GM12874 (cell line): ENCODE measurements around the gene RFT1.
A peak's percentile ranks its signal among the peaks of the same experiment; 100 is the strongest.

Experiments
- CTCF ChIP-seq: IDR thresholded peaks from 2 replicates; pipeline ENCODE4 v1.5.1; 2011; ENCODE audit warnings: low read depth, mild to moderate bottlenecking, control low read depth, low read length, moderate library complexity; ENCODE audit not compliant: insufficient read depth

RFT1 gene

GRCh38 chr3:53114412-53115074 lies 15.7 kb downstream of the RFT1 start:
- TF ChIP-seq CTCF = no peak

GRCh38 chr3:53114011-53114400 lies 16.2 kb downstream of the RFT1 start:
- TF ChIP-seq CTCF = peak; percentile 89

DNA sequence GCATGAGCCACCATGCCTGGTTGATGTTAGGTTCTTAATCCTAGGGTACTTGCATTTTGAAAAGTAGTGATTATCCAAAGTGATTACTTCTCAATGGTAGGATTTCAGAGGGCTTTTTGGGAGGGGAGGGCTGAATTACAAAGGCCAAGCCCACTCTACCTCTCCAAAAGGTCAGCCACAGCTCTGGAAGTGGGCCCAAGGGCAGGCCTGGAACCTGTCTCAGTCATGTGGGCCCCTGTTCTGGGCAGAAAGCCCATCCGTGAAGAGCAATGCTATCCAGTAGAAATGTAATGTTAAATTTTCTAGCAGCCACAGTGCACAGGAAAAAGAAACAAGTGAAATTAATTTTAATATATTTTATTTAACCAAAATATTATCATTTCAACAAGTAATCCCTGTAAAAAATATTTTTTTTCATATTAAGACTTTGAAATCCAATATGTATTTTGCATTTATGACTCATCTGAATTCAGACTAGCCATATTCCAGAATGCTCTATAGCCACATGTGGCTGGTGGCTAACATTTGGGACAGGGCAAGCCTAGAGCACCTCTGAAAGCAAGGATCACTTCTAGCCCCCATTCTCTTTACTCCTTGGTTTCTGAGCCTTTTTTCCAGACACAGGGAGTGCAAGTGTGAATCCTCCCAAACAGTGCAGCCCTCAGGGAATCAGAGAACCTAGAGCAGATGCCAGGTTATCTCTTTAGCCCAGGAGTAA lies 16.8 kb downstream of the RFT1 start:
- no peak for TF ChIP-seq CTCF

DNA sequence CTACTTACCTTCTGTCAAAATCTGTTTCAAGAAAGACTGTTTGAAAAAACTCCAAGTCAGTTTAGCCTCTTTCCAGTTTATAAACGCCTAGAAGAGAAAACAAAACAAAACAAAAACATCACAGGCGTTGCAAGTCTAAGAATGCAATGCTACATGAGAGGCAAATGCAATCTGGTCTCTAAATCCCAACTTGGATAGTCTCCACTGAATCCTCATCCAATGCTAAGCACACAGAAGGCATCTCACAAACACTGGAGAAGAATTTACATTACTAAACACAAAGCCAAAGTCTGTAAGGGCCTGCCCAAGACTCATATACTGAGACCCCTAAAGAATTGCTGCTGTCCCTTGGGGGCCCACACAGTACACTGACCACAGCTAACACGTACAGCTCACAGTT lies 18.4 kb downstream of the RFT1 start:
- no peak for TF ChIP-seq CTCF

DNA sequence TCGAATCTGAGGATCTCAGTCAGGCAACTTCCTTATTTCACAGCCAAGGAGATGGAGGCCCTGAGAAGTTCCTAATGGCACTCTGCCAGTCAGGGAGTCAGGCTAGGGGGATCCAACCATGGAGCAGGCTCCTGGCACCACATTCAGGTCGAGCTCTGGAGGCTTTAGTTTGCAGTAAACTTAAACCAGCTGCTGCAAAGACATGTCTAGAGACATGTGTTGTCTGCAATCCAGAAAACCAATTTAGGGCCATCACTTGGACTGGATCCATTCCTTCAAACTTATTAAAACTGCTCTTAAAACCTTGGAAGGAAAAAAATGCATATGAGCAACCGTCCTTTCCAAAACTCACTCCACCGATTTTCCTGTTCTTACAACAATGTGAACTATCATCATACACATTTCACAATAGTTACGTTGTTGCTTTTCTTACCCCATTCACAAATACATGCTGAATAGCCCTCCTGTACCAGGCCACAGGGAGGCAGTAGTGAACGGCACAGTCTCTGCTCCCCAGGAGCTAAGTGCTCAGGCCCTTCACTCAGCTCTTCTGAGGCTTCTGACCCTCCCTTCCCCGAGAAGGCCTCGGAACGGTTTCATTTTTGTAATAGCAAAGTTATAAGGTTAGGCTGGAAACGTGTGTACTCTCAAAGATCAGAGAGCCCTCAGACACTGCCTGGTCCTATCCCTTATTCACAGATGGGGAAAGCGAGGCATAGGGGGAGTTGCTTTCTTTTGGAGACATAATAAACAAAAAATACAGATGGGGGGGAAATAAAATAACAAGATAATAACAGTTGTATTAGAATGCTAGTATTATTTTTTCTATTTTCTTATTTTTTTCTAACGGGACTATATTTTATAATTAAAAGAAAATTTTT lies 20.1 kb downstream of the RFT1 start:
- peak; percentile 62 for TF ChIP-seq CTCF

DNA sequence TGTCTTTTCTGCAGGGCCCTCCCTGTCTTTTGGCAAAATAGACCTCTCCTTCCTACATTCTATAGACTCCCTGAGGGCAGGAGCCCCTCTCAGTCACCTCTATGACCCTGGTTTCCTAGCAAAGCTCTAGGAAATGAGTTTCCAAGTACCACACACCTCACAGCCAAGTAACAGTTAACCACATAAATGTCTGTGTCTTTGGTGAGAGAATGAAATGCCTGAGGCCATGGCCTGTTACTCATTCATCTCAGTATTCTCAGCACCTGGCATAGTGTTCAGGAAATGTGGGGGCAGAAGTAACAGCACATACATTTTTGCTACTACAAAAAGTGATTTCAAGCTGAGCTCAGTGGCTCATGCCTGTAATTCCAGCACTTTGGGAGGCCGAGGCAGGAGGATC lies 21.0 kb downstream of the RFT1 start:
- no peak for TF ChIP-seq CTCF

DNA sequence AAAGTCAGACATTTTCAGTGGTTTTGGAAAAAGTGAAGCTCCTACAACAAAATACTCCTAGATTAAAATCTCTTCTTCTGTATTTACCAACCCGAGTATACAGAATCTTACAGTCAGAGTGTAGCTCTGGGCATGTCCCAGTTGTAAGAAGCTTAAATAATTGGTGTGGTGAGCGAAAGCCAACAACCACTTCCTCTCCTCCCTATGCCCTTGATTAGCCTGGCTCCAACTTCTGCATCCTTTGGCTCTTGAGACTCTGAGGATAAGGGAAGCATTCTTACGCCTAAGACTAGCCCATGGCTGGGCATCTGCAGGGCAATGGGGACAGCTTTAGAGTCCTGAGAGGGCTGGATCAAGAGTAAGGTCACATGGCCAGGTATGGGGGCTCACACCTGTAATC lies 25.5 kb downstream of the RFT1 start:
- TF ChIP-seq CTCF = no peak
